Posterior cingulate gyrus (tissue), 11 donors: ENCODE results near the gene FTSJ1.
A peak's percentile ranks its signal among the peaks of the same experiment; 100 is the strongest.
"Not testable (repeated sequence)": the region's sequence is repeated elsewhere in the genome, so short reads cannot be mapped to it uniquely, and the experiment has no call there.

Experiments used
- DNase-seq, 10 donors: peaks; one replicate each; pipeline versions ENCODE4 v3.0.0 to v3.0.0-alpha.2; 2020 to 2021; ENCODE audit warnings: mixed read lengths in 3 of 10
- intact Hi-C: fragments of 100-400 bp; cut with DNase I; formaldehyde crosslinking; loops from one replicate; pipeline ENCODE4 v1.15.1; 2023

The FTSJ1 gene, protein sequence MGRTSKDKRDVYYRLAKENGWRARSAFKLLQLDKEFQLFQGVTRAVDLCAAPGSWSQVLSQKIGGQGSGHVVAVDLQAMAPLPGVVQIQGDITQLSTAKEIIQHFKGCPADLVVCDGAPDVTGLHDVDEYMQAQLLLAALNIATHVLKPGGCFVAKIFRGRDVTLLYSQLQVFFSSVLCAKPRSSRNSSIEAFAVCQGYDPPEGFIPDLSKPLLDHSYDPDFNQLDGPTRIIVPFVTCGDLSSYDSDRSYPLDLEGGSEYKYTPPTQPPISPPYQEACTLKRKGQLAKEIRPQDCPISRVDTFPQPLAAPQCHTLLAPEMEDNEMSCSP

DNA sequence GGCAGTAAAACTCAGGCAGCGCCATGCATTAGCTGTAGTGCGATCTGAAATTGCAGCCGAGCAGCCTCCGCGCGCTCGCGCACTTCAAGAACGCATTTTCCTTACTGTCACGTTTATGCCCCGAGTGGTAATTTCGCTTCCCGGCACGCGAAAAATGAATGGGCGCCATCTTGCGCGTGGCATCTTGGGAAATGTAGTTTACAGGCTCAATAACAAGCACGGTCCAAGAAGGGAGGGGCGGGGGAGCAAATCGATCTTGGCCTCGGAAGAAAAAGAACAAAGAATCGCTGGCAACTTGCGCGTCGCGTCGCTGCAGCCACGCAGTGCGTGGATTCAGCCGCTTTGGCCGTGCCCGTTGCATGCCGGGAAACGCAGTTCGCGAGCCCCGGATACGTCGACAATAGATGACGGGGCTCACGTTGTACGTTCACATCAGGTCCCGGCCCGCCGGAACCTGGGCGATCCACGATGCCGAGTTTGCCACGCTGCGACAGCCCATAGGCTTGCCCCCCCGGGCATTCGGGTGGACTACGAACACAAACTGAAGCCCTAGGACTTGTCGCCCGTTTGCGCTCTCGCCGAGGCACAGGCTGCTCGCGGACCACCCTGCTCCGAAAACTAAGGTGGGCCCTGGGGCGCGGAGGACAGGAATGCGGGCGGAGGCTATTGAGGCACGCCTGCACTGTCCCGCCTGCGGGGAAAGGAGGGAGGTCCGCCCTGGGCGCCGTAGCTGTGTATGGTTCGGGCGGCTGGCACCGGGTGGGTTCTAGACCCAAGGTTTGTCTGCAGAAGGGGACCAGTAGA lies at the start of gene FTSJ1:
TSS of gene FTSJ1 (plus strand) at position 426 of the 804 bp plus-strand sequence. CDS start 1,849 bp downstream, outside the sequence.
- intact Hi-C loops, result loop anchor here (1.0 kb wide), 1 partner anchor 63 kb away; the partner anchor contains the start of gene TBC1D25
- peak; percentile 81 to 98 (median 88) for DNase-seq

DNA sequence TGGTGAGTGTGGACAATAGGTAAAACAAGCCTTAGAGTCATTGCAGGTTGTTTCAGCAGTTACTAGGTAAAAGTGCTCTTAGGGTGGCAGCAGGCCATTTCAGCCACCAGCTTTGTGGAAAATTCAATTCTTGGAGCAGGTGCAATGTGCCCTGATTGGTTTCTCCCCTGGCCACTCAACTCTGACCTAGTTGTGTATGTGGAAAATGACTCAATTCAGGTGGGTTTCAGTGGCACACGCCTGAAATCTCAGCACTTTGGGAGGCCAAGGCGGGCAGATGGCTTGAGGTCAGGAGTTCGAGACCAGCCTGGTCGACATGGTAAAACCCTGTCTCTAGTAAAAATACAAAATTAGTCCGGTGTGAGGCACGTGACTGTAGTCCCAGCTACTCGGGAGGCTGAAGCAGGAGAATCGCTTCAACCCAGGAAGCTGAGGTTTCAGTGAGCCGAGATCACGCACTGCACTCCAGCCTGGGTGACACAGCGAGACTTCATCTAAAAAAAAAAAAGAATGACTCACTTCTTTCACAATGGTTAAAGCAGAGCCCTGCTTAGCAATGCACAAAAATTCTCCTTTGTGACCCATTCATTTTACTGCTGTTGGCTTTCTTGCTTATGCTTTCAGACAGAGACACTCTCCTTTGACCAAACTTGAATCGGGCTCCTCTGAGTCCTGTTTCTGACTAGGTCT lies 48.8 kb upstream of the FTSJ1 start:
- DNase-seq, intact Hi-C loops: not testable (repeated sequence)

DNA sequence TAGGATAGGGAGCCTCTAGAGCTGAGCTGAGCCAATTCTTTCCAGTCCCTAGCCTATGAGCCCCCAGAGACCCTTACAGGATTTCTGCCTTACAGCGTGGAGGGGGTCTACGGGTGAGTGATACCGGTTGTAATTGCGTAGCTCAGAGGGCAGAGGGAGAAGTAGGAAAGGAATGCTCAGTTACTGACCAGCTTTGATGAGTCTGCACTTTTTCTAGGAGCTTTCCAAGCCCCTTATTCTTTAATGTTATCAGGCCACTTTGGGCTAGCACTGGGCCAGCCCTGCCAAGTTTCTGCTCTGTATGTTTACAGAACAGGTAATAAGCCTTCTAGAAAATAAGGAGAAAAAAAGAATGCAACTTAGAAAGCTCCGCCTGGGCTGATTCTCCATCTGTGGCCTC lies 46.4 kb upstream of the FTSJ1 start:
- DNase-seq, intact Hi-C loops: not testable (repeated sequence)

DNA sequence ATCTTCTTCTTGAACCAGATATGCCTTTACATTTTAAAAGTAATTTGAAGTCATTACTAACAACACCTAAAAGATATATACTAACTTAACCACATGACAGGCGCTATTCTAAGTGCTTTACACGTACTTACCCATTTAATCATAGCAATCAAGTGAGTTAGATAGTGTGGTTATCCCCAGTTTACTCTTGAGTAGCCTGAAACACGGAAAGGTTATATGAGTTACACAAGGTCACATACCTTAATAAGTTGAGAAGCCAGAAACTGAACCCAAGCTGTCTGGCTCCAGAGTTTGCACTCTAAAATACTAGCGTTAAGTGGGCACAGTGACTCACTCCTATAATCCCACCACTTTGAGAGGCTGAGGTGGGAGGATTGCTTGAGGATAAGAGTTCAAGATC lies 45.8 kb upstream of the FTSJ1 start:
- DNase-seq, intact Hi-C loops: not testable (repeated sequence)

DNA sequence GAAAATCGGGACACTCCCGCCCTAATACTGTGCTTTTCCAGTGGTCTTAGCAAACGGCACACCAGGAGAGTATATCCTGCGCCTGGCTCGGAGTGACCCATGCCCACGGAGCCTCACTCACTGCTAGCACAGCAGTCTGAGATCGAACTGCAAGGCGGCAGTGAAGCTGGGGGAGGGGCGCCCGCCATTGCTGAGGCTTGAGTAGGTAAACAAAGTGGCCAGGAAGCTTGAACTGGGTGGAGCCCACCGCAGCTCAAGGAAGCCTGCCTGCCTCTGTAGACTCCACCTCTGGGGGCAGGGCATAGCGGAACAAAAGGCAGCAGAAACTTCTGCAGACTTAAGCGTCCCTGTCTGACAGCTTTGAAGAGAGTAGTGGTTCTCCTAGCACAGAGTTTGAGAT lies 42.3 kb upstream of the FTSJ1 start:
- DNase-seq, intact Hi-C loops: not testable (repeated sequence)

DNA sequence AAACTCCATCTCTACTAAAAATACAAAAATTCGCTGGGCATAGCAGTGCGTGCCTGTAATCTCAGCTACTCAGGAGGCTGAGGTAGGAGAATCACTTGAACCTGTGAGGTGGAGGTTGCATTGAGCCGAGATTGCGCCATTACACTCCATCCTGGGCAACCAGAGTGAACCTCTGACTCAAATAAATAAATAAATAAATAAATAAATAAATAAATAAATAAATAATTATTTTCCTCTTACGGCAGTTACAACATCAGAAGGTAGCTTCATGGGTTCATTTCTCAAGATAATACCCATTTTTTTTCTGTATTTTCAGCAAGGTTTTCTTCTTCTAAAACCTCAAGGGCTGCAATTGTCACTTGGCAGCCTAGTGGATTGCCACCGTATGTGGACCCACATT lies 28.8 kb upstream of the FTSJ1 start:
- intact Hi-C loops, DNase-seq: not testable (repeated sequence)

DNA sequence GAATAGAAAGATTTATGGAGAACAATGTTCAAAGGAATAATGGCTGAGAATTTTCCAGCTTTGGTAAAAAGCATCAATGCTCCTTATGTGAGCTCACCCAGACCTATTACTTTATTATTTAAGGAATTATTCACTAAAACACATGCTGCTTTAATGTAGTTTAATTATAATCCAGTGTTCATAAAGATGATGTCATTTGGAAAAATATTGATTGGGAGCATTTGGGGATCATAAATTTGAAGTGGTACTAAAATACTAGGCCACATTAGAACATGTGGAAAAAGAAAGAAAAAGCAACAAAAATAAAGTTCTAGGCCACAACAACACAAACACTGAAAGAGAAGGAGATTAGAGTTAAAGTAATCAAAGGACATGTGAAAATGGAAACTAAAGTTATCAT lies 25.9 kb upstream of the FTSJ1 start:
- DNase-seq, result no peak
- intact Hi-C loops, result no loop called here

DNA sequence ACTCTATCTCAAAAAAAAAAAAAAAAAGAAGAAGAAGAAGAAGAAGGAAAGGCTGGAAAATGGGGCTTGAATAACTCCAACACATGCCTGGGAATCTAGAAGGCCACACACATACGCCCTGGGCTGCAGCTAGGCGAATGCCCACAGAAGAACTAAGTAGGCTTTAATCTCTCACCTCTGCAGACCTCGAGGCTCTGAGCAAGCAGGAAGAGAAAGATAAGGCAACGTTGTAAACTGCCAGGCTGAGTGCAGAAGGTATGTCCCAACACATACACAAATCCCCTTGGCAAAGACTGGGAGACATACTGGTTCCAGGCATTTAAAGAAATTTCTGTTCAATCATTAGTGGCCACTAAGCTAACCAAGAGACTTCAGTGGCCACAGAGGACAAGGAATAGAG lies 24.3 kb upstream of the FTSJ1 start:
- intact Hi-C loops, result no loop called here
- DNase-seq, result no peak

DNA sequence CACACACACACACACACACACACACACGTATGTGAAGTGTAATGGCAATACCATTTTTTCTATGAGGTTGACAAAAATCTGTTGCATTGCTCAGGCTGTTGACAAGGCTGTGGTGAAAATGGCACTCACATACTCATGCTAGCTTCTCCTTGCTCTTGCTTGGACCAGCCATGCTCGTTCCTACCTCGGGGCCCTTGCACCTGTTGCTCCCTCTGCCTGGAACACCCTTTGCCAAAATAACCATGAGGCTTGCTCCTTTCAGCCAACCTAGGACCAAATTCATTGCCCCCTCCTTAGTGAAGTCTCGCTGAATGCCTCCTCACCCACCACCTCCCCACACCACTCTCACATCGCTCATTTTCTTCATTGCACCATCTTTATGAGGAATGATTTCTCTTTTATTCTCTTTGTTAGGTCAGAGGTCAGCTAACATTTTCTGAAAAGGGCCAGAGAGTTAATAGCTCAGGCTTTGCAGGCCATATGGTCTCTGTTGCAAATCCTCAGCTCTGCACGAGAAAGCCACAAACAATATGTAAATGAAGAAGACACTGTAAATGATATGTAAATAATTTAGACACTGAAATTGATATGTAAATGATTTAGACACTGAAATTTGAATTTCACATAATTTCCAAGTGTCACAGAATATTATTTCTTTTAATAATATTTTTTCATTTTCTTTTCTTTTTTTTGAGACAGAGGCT lies 19.2 kb upstream of the FTSJ1 start:
- DNase-seq, result no peak
- intact Hi-C loops, result no loop called here

DNA sequence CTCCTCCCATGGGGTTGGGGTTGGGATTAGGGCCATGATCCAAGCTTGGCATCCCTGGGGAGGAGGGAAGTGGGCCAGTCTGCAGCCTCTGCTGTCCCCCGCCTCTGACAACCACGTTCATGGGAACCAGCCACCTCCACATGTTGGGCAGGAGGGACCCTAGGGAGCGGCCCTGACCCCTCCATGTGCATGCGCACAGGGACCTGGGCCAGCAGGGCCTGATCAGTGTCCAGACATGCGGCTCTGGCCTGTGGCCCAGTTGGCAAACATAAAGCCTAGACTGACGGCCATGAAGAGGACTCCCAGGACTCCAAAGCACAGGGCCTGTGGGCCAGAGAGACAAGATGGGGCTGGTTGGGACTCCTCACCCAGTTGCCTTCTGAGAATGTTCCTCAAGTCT lies 17.3 kb upstream of the FTSJ1 start:
- no peak for DNase-seq
- intact Hi-C loops, result no loop called here

DNA sequence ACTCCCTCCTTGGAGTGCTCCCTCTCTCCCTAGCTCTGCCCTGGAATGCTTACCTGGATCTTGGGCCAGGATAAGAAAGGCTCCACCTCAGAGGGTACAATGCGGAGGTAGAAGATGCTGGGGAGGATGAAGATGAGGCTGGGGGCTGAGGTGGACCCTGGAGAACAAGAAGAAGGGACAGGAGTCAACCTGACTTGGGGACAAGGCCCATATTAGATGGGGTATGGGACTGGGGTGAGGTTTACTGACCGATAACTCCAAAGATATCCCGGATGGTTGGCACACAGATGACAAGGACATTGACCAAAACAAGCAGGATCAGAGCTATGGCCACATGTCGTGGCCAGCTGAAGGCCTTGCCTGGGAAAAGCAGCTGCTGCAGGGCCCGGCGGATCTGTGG lies 16.5 kb upstream of the FTSJ1 start:
- no peak for DNase-seq
- intact Hi-C loops, result no loop called here

DNA sequence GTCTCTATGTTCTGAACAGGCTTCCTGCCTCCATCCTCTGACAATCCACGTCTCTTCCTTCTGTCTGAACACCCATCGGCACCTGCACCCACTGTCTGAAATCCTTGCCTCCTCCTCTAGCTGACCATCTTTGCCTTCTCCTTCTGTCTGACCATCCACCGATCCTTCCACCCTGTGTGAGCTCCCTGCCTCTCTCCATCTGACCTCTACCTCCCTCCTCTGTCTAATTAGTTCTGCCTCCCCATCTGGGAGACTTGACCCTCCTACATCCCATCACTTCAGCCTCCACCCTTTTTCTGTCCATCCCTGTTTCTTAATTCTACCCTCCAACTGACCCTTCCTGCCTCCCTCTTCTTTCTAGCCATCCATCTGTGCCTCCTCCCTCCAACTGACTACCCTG lies 16.0 kb upstream of the FTSJ1 start:
- no peak for DNase-seq
- intact Hi-C loops, result no loop called here

DNA sequence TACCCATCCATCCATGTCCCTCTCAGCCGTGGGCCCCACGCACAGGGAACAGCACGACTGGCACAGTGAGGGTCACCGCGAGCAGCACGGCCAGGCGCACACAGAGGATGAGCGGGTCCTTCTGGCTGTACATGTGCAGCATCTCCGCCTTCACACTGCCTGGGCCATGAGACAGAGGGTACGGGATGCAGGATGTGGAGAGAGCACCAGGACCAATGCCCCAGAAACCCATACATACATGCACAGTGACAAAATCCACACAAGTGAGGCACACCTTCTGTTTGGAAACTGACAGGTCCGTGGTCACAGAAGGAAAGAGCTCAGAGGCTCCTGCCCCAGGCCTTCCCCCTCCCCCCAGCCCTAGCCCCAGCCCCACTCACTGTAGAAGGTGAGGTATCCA lies 15.4 kb upstream of the FTSJ1 start:
- no peak for DNase-seq
- intact Hi-C loops, result no loop called here

DNA sequence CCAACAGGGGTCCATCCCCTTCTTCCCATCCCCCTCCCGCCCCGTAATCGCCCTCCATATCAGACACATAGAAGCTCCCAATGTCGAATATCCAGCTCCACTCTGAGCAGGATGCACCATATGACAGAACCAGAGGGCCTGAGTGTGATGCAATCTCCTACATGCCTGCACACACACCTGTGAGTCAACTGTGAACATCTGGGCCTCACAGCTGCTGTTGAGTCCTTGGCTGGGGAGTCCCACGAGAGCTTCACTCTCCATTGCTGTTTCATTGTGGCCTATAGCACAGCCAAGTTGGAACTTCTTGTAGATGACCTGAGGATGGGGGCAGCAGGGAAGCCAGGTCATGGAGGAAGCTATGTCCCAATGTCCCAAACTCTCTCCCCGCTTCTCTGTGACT lies 14.2 kb upstream of the FTSJ1 start:
- intact Hi-C loops, result no loop called here
- DNase-seq, result no peak

DNA sequence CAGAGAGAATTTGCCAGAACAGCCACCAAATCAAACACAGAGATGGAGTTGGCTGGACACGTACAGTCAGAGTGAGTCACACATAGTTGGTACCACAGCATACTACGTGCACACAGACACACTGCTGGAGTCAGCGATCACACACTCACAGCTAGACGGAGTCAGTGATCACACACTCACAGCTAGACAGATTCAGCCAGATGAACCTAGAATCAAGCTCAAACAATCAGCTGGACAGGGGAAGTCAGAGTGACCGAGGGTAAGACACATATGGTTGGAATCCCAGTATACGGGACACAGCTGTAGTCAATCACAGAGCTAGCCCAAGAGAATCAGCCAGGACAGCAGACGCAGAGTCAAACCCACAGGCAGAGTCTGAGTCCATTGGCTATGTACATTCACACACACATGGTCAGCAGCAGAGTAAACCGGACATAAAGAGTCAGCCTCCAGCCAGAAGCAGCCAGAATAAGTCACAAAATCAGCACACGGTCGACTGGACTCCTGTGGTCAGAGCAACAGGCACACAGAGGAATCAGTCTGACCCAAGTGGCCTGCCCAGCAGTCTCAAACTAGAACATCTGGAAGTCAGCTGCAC lies 10.6 kb upstream of the FTSJ1 start:
- intact Hi-C loops, result no loop called here
- DNase-seq, result no peak

DNA sequence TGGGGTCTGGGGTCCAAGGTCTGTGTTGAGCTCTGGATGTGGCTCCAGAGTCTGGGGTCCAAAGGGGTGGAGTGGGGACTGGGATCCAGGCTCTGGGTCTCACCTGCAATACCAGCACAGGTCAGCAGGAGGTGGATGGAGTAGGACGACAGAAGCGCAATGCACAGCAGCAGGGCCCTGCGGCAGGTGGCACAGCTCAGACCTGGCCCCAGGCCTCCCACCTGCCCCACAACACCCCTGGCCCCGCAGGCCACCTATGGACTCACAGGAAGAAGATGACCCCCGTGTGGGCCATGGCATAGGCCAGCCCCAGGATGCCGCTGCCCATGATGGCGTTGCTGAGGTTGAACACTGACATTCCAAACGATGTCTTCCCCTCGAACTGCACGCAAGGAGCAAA lies 9.3 kb upstream of the FTSJ1 start:
- intact Hi-C loops, result no loop called here
- DNase-seq, result peak in 2 of 10 donors; percentile 37 to 73

DNA sequence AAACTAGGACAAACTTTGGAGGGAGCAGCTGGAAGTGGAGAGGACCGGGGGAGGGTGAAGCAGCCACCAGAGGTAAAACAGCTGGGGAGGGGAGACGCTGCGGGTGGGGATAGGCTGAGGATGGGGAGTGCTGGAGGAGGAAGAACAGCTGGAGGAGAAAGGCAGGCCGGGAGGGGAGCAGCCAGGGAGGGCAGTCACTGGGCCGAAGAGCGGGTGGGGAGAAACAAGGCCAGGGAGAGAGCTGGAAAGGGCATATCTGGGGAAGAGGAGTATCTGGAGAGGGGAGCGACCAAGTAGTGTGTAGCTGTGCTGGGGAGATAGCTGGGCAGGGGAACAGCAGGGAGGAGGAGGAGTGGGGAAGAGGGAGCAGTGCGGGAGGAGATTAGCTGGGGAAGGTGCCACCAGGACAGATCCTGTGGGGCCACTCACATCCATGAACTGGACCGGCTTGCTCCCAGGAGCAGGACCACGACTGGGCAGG lies 8.7 kb upstream of the FTSJ1 start:
- peak in 1 of 10 donors; percentile 52 for DNase-seq
- intact Hi-C loops, result no loop called here

DNA sequence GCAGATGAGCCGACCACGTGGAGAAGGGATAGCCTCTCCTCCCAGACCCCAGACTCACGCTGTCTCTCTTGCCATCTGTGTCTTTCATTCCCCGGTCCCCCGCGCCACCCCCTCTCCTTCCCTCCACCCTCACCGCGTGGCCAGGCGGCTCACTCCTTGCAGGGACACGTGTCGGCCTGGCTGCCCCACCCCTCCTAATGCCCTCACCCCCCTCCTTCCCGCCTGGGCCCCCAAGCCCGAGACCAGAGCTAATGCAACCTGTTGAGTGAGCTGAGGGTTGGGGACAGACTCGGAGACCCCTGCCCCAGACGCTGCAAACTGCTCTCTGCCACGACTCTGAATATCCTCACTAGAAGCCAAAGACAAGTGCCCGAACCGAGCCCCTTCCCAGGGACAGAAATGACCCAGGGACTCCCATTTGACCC lies 7.7 kb upstream of the FTSJ1 start:
- peak in 1 of 10 donors; percentile 45 for DNase-seq

DNA sequence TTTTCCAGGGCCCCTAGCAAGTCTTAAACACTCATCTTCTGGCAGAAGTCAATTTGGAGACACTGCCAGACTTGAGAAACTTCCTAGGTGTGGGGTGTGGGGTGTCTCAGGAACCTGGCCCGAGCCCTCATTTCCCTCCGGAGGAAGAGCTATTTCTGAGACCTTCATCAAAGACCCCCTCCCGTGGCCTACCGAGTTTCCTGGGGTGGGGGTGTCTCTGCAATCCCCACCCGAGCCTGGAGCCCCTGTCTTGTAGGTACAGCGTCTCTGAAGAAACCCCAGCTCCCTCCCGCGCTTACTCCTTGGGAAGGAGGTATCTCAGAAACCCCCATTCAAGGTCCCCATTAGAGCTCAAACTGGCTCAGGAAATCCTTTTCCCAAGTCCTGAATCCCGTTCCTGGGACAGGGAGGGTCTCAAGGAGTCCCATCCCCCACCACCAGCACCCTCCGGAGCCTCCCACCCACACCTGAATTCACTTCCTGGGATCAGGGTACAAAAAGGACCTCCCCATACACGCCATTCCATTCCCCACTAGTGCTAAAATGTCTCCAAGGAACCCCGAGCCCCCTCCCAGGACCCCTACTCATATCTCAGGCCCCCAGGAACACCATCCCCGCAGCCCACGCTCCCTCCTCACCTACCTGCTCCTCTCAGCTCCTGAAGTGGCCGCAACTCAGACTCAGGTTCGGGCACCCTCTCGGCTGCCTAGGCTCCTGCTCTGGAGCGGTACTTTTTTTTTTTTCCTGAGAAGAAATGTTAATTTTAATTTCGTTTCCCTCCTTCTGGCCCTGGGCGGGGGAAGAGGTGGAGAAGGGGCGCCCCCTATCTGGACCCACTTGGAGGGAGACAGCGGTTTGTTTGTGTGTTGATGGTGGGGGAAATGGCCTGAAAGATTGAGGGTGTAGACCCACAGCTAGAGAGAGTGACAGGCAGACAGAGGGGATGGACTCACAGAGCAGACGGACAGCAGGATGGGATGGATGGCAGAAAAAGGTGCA lies 7.0 kb upstream of the FTSJ1 start:
- peak in 1 of 10 donors; percentile 37 for DNase-seq

More for the DNA sequence above, 7.7 kb upstream of the FTSJ1 start:
- intact Hi-C loops, result no loop called here

More for the DNA sequence above, 7.0 kb upstream of the FTSJ1 start:
- intact Hi-C loops, result no loop called here
